NOMO-1 treated with dmso at 0.1 percent for 144 hours (cell line): Measurements from ENCODE around the gene ORC3.
"Not testable (repeated sequence)": the region's sequence is repeated elsewhere in the genome, so short reads cannot be mapped to it uniquely, and the experiment has no call there.

Experiments
- DNase-seq: peaks from one replicate; lab custom pipeline; 2025; ENCODE audit not compliant: unreplicated experiment; lab: John Stamatoyannopoulos, UW

The ORC3 gene

DNA sequence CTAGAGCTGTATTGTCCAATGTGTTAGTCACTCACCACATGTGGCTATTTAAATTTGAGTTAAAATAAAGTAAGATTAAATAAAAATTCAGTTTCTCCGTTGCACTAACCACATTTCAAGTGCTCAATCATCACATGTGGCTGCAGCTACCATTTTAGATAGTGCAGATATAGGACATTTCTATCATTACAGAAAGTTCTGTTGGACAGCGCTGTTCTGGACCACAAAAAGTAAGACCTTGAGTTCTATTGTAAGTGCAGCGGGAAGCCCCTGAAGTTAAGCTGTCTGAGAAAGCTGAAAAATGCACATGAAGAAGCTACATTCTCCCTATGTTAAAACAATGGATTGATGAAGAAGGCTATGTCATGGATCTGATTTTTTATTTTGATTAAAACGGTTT lies 1.1 kb downstream of the ORC3 start:
- DNase-seq, result no peak

DNA sequence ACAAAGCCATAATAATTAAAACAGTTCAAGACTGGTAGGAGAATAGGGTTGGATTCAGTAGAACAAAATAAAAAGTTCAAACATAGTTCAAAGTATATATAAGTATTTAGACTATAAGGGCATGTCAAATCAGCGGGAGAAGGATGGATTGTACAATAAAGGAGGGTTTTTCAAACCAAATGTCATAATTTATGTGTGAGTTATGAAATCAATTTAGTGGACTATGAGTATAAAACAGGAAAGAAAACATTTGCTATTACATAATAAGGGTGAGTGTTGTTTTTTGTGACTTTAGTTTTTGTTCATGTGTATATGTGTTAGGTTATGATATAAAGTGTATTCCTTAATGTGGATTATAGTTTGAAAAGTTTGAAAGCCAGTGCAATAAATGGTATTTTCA lies 10.6 kb downstream of the ORC3 start:
- DNase-seq, result no peak

DNA sequence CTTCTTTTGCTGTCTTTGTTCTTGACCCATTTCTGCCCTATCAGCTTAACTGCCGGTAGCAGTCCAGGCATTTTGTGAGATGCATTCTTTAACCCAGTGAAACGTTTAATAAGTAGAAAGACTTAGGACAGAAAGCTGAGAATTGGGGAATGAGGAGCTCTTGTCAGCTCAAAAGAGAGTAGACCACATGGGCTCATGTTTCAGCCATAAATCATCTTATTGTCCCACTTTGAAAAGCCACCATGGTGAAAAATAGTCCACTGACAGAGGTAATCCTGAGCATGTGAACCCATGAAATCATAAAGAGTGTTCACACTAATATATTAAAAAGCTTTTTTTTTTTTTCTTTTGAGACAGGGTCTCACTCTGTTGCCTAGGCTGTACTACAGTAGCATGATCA lies 16.3 kb downstream of the ORC3 start:
- DNase-seq, result no peak

DNA sequence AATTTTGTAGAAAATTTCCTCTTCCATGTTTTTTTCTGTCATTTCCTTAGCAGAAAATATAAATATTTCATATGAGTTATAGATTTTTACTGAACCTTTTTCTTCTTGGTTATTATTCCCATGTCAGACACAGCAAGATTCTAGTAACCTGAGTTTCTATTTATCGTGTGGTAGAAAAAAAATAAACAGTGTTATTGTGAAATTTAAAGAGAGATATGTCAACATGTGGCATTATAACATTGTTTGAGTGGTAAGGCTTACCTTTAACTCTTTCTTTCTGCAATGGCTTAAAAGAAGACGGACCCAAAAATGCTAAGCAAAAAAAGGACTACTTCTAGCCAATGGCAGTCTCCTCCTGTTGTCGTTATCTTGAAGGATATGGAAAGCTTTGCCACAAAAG lies 18.9 kb downstream of the ORC3 start:
- no peak for DNase-seq

DNA sequence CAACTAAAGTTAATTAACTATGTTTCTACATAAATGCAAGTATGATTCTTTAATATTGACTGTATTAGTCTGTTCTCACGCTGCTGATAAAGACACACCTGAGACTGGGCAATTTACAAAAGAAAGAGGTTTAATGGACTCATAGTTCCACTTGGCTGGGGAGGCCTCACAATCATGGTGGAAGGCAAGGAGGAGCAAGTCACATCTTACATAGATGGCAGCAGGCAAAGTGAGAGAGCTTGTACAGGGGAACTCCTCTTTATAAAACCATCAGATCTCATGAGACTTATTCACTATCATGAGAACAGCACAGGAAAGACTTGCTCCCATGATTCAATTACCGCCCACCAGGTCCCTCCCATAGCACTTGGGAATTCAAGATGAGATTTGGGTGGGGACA lies 23.1 kb downstream of the ORC3 start:
- not testable (repeated sequence) for DNase-seq

DNA sequence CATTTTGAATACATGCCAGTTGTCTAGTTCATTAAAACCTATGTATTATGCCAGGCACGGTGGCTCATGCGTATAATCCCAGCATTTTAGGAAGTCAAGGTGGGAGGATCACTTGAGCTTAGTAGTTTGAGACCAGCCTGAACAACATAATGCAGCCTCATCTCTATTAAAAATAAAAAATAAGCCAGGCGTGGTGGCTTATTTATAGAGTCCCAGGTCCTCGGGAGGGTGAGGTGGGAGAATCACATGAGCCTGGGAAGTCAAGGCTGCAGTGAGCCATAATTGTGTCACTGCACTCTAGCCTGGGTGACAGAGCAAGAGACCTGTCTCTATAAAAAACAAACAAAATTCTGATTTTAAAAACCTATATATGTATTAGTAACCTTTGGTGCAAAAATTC lies 27.5 kb downstream of the ORC3 start:
- no peak for DNase-seq

DNA sequence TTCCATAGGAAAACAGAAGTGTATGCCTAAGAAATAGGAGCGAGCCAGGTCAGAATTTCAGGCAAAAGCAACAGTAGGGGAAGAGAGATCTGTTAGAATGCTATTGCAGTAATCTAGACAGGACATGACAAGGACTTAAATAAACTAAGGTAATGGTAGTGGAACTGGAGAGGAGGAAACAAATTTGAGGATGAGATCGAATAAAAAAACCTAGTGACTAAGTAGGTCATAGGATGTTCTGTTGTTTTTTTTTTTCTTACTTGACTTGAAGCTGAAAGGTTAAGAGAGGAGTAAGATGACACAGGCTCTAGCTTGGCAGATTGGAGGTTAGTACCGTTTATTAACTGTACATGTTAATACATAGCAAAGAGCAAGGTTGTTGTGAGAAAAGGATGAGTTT lies 28.6 kb downstream of the ORC3 start:
- DNase-seq, result no peak

DNA sequence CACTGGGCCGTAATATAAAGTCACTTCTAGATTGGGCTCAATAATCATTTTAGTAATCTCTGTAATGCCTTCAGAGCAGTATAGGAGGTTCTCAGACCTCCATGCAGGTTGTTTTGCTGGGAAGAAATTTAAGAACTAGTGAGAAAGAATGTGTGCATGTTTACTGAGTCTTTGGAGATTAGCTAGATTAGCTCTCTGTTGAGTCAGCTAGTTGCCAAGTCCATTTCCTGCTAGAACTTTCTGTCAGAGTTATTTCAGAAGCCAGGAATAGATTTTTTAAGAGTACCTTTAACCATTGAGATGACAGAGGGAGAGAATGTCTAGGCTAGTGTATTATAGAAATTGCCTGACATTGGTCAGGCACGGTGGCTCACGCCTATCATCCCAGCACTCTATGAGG lies 33.3 kb downstream of the ORC3 start:
- no peak for DNase-seq

DNA sequence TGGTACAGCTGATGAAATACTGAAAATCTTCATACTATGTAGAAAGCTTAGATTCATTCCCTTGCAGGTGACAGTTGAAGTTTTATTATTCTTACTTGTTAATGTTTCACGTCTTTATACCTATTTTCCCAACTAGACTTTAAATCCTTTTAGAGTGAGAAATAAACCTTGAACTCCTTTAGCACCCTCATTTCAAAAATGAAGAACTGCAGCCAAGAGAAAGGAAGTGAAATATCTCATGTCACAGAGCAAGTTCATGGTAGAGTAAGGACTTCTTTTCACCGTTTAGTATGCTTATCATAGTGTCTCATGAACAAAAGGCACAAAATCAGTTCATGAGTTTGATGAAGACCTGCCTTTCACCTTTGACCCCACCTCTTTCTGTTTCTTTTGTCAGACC lies 38.5 kb downstream of the ORC3 start:
- DNase-seq, result no peak

DNA sequence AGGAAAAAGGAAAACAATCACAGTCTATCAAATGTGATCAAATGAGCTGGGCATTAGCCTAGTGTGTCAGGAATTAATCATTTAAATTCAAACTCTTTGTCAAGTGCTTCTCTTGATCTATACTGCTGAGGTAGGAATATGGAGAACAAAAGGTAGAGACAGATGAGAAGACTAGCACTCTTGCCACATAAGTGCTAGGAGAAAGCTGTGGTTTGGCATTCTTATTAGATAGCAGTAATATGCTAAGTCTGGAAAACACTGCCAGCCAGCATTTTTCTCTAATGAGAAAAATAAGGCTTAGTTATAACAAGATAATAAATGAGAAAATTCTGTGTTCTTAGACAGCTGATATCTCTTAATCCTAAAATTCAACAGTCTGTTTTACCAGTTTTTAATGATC lies 38.9 kb downstream of the ORC3 start:
- DNase-seq, result no peak

DNA sequence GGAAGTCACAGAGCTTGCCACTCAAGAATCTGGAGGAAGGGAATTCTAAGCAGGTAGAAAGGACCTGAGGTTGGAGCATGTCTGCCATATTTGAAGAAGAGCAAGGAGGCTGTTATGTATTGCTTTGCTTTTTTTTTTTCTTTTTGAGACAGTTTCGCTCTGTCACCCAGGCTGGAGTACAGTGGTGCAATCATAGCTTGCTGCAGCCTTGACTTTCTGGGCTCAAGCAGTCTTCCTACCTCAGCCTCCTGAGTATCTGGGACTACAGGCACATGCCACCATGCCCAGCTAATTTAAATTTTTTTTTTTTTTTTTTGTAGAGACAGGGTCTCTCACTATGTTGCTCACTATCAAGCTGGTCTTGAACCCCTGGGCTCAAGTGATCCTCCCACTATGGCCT lies 40.8 kb downstream of the ORC3 start:
- DNase-seq, result no peak

DNA sequence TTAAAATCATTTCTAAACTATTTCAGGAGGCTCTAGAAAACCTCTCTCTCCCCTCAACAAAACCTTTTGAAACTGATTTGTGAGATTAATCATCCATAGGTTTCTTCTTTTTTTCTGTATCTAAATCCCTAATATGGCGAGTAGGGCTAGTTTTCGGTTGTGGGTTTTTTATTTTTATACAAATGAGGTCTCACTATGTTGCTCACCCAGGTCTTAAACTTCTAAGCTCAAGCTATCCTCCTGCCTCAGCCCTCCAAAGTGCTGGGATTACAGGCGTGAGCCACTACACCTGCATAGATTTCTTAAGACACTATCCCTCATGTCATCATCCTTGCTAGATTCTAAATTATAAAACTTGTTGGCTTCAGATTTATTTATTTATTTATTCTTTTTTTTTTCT lies 43.9 kb downstream of the ORC3 start:
- no peak for DNase-seq

DNA sequence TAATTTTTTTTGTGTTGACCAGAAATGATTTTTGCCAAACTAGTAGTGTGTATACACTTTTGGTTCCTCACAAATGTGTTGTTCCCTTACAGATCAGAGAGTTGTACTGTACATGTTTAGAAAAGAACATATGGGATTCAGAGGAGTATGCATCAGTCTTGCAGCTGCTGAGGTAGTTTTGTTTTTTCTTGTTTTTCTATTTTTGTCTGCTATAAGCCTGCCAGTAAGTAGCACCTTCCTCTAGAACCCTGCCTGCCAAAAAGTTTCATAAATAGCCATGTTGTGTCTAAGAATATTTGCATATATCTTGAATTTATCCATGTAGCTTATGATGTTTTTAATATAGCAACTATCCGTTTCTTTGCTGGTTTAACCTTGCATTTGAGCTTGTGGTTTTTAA lies 46.4 kb downstream of the ORC3 start:
- DNase-seq, result no peak

DNA sequence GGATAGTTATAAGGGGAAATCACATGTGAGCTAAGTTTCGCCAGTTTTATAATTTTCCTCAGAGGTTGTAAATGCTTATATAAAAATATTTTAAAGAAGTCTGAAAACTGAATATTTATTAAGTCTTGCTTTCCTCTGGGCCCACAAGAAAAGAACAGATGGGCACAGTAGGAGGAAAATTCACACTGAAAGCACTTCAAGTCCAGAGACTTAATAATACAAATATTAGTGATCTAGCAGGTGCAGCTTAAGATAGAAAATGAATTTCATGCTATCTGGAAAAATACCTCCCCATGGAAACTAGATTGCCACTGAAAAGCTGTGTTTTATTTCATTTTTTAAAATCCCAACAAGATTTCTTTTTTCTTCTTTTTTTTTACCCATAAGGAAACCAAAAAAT lies 47.2 kb downstream of the ORC3 start:
- no peak for DNase-seq

DNA sequence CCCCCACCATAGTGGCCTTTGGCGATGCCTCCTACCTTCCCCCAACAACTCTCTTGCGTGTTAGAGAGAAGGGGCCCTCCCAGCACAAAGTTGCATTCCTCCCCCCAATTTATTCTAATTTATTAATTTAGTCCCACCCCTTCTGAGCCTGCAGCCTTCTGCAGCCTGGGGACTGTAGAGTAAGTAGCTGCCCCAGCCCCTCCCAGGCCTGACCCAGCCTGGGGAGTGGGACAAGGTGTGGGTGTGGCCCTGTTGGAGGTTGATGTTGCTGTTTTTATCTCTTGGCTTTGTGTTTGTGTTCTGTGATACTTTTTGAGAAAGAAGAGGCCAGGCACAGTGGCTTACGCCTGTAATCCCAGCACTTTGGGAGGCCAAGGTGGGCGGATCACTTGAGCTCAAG lies 49.4 kb downstream of the ORC3 start:
- DNase-seq, result no peak

DNA sequence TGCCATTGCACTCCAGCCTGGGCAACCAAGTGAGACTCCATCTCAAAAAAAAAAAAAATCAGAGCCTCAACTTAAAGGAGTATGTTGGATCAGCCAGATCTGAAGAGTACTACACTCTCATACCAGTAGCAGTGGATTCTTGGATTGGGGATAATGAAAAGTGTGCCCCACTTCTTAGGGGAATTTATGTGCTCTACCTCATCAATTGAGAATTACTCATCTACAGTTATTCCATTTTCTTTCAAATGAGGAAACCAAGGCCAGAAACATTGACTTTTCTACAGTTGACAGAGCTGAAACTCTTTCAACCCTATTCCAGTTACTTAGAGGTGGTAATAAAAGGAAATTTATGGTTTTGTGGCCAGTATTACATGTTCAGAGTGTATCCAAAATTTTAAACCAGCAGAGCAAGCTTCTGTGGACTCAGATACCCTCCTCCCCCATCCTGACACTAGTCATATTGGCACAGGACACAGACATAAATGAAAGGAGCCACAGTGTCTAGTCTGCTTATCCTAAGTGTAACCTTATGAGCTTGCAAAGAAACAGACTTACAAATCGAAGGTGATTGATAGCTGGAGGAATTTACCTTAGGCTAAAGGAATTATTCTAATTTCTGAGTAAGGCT lies 51.2 kb downstream of the ORC3 start:
- no peak for DNase-seq

DNA sequence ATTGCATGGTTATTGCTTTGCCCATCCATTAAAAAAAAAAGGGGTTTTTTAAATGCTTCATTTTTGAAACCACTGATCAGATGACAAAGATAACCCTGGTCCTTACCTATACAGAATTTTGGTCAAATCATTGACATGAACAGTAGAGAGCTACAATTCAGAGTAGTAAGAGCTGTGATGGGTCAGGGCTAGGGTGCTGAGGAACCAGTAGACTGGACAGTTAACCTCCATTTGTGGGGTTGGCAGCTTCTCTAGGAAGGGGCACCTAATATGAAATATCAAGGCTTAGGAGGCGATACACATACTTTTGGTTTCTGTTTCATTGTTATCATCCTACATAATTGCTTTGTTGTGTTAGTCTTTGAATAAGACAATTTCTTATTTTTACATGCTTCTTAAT lies 55.1 kb downstream of the ORC3 start:
- no peak for DNase-seq

DNA sequence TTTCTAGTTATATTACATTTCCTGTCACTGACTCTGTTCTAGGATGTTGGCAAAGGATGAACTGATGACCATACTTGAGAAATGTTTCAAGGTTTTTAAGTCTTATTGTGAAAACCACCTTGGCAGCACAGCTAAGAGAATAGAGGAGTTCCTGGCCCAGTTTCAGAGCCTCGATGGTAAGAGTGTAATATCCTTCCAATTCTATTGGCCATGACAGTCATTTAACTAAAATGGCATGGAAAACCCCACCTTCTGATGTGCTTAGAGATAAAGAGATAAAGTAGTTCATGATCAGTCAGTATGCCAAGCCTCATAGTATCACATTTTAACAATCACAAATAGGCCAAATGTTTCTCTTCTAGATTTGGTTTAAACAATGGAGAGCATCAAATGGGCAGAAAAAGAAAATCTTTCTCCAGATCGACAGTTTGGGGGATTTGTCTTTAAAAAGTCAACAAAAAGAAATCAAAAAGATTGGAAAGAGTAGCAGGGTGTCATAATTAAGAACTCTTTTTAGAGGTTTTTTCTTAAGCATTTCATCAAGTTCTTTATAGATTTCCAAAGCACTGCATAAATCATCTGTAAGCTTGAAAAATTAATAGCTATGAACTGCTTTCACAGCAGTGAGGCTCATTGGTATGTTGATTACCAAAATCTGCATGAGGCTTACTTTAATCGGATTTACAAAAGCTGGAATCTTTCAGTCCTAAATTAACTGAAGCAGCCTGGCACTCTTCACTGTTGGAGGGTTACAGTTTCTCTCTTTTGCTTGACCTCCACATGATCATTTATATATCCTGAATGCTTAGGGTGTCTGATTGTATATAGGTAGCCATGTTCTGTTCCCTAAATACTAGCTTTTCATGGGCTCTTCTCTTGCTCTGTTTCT lies 63.4 kb downstream of the ORC3 start:
- no peak for DNase-seq

DNA sequence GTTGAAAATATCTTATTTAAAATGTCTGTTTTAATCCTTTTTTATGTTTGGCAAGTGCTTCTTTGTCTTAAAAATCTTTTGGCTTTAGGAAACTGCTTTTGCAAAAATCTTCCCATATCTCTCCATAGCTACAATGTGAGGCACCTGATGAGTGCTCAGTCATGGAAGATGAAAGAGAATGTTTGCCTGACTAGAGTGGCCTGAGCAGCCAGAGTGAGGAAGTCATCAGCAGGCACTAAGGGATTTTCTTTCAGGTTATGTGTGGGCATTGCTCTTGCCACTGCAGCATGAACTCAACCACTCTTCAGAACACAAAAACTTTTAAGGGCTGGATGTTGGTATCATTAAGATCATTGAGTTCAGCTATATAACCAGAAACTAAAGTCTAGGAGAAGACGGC lies 64.2 kb downstream of the ORC3 start:
- DNase-seq, result no peak

DNA sequence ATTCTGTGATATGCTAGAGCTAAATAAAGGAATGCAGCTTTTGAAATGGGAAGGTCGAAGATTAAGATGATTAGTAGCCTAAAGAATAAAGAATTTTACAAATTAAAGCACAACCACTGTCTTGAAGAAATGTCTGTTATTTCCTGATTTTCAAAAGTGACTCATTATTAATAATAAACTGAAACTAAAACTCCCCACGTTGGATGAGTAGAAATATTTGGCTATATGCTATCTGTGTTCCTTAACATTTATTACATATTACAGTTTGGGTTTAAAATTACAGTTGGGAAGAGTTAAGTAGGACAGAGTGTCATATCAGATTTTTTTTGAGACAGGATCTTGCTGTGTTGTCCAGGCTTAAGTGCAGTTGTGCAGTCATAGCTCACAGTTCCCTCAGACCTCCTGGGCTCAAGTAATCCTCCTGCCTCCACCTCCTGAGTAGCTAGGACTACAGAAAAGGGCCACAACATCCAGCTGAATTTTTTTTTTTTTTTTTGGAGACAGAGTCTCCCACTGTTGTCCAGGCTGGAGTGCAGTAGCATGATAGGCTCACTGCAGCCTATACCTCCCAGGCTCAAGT lies 65.0 kb downstream of the ORC3 start:
- DNase-seq, result no peak

DNA sequence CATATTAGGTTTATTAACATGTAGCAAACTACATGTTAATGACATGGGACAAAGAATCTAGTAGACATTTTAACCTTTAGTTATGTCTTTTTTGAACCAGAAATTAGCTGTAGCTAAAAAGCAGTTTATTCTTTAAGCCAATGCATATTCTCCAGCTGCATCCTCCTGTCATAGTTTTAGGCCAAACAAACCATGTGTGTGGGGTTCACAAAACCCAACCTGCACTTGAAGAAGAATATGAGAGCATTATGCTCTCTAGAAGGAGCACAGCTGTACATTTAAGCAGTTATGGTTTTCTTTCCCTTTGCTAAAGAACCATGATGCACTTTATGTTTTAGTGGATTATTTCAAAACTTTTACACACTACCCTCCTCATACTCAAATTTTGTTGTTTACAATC lies 65.9 kb downstream of the ORC3 start:
- no peak for DNase-seq

DNA sequence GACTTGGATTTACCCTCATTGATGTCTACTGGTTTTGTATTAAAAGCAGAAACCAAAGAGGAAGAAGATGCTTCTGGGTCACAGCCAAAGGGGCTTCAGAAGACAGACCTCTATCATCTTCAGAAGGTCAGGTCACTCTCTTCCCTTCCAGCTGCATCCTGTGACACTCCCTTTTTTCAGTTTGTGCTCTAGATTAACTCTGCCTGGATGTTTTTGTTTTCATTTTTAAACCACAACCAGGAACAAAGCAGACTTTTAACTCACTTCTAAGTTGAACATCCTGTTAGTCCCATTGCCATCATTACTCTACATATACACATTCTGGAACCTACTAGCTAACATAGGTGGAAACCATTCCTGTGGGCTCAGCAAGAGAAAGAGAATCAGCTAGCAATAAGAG lies 66.9 kb downstream of the ORC3 start:
- no peak for DNase-seq

DNA sequence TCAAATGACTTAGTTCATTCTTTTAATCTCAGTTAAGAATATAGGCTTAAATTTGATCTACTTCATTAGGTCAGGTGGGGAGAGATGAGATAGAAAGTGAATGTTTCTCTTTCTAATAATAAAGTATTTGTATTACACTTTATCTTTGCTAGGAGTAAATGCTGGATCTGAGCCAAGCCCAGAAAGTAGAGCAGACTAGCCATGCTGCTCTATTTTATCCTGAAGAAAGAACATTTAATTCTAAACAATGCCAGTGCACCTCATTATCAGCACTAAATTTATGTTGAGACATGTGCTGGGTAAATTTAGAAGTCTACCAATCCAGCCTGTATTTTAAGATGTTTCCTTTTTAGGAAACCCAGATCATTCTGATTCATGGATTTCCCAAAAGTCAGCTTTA lies 68.6 kb downstream of the ORC3 start:
- no peak for DNase-seq
